GM19240 (cell line): ENCODE measurements around the gene PSMD13.

Experiments used
- DNase-seq: peaks from one replicate; pipeline ENCODE4 v3.0.0; 2011; ENCODE audit warnings: low spot score; ENCODE audit not compliant: insufficient read length

The PSMD13 gene

DNA sequence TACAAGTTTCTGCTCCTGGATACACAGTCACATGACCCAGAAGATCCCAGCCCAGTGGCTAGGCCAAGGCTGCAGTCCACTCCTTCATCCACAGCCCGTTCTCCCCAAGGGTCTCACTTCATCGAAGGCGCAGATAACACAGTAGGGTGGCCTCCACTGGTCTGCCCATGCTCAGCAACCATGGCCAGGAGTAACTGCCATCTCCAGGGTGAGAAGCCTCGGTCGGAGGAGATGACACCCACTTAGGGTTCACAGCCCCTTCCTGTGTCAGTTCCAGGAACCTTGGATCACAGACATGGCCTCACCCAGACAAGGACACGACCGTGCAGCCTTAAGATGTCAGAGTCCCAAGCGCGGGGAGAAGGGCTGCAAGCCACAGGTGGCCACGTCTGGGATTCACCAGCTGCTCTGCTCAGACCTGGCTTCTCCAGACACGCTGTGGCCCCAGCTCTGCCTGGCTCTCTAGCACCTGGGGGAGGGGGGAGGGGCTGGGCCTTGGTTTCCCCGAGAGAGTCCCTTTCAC is 32.1 kb upstream of the PSMD13 start:
- DNase-seq: no peak

GRCh38 chr11:205221-206001 is 31.4 kb upstream of the PSMD13 start:
- no peak for DNase-seq

DNA sequence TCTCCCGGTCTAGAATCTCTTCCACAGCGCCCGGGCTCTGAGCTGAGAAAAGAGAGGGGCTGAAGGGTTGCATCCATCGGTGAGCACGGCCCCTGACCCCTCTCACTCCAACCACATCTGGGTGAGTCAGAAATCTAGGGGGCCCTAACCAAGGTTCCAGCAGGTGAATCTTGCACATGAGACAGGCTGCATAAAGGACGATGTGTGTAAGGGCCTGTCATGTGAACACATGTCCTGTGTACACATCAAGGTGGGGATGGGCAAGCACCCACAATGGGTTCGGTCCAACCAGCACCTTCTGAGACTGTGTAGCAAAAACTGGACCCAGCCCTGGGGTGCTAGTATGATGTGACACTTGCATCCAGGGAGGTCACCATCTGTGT is 30.8 kb upstream of the PSMD13 start:
- DNase-seq: no peak

DNA sequence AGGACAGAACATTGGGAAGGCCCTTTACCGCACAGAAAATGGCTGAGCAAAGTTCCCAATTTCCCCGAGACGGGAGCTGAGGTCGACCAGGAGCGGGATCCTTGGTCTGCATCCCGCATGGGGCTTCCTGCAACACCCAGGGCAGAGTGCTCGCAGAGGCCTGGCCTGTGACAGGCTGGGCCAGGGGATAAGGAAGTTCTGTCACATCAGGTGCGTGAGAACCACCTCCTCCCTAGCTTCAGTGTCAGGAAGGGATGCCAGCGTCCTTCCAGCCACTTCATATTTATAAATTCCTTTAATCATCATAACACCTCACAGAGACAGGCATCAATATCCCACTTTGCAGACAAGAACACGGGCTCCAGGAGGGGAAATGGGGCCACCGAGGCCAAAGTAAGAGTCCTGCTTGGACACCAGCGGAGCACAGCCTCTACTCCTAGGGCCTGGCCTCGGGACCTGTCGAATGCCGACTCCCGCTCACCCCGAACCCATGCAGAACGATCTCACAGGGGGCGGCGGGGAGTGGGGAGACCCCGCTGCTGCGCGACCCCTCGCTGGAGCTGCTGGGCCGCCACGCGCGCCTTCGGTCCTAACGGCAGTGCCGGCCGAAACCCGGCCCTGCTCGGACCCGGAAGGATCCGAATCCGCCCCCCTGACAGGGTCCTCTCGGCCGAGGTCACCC is 30.1 kb upstream of the PSMD13 start:
- DNase-seq: peak; percentile 25

DNA sequence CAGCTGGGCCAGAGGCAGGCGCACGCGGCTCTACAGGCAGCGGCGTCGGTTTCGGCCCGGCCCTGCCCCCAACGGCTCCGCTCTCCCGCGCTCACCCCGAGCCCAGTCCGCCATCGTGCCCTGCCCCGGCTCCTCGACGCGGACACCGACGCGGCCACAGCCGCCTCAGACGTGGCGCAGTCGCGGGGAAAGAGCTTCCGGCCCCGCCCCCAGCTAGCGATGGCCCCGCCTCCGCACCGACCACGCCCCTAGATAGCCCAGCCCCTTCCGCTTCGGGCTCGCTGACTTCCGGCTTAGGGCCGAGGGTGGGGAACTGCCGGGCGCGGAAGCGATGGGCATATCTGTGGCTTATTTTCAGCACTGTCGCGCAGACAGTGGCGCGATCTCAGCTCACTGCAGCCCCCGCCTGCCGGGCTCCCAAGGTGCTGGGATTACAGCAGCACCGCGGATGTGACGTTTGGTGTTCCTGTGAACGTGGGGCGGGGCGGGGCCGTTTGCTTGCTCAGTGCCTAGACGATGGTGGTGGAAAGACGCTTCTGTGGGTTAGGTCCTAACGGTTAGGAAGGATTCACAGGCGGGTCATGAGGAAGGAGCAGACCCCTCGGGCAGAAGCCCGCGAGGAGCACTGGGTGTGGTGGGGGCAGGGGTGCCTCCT is 29.4 kb upstream of the PSMD13 start, which contains the start of the genes BET1L and RIC8A:
Gene BET1L, minus strand, starts transcription at position 192 of the 655 bp plus-strand sequence. Its CDS starts 78 bp downstream, at position 114.
Gene RIC8A, plus strand, starts transcription at position 501 of the 655 bp plus-strand sequence. CDS start 1,147 bp downstream, outside the sequence.
- DNase-seq: peak; percentile 96

- no peak for DNase-seq
These were observed 29.0 kb upstream of the PSMD13 start for GRCh38 chr11:207863-208180.

- DNase-seq: peak; percentile 72
These were observed 28.4 kb upstream of the PSMD13 start for GRCh38 chr11:208181-208916.

DNA sequence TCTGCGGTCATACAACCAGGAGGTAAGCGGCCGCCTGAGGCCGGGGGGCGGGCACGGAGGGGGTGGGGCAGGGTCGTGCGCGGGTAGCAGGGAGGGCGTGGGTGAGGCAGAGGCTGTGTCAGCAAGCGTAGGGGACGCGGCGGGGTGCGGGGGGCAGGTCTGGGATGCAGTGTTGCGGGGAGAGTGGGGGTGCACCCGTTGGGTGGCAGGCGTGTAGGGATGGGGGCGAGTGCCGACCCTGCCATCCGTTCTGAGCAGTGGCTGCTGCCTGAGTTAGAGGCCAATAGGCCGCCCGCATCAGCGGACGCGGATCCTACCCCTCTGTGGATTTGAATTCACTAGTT is 27.9 kb upstream of the PSMD13 start:
- DNase-seq: no peak

DNA sequence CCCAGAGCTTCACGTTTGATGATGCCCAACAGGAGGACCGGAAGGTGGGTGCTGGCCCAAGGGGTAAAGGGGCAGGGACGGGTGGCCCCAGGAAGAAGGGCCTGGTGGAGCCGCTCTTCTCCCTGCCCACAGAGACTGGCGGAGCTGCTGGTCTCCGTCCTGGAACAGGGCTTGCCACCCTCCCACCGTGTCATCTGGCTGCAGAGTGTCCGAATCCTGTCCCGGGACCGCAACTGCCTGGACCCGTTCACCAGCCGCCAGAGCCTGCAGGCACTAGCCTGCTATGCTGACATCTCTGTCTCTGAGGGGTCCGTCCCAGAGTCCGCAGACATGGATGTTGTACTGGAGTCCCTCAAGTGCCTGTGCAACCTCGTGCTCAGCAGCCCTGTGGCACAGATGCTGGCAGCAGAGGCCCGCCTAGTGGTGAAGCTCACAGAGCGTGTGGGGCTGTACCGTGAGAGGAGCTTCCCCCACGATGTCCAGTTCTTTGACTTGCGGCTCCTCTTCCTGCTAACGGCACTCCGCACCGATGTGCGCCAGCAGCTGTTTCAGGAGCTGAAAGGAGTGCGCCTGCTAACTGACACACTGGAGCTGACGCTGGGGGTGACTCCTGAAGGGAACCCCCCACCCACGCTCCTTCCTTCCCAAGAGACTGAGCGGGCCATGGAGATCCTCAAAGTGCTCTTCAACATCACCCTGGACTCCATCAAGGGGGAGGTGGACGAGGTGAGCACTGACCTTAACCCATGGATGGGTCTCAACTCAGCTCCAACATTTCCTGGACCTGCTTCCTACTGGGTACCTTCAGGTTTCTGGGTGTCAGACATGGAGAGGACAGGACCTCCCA is 27.3 kb upstream of the PSMD13 start:
- no peak for DNase-seq

DNA sequence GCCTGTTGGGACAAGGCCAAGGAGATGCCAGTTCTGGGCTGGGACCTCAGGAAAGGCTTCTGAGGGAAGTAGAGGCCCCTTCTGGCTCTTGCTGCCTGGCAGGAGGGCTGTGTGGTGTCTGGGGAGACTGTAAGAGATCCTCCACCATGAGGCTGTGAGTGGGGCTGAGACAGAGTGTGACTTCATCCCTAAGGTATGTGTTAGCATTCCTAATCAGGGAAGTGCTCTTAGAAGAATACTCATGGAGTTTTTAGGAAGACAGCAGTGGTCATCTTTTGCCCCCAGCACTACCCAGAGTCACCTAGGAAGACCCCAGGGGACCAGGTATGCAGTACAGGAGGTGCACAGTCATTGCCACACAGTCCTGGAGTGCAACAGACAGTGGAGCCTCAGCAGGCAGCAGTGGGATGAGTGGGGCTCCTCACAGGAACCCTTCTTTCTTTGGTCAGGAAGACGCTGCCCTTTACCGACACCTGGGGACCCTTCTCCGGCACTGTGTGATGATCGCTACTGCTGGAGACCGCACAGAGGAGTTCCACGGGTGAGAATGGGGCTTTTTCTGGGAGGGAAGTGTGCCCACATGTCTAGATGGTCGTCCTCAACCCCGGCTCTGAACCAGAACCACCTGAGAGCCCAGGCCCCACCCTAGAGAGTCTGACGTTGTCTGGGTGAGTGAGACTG is 26.5 kb upstream of the PSMD13 start:
- no peak for DNase-seq

- DNase-seq: no peak
These were observed 26.0 kb upstream of the PSMD13 start for GRCh38 chr11:210803-211180.

- no peak for DNase-seq
These were observed 25.5 kb upstream of the PSMD13 start for GRCh38 chr11:211295-211694.

- DNase-seq: no peak
These were observed 25.0 kb upstream of the PSMD13 start for GRCh38 chr11:211741-212140.

DNA sequence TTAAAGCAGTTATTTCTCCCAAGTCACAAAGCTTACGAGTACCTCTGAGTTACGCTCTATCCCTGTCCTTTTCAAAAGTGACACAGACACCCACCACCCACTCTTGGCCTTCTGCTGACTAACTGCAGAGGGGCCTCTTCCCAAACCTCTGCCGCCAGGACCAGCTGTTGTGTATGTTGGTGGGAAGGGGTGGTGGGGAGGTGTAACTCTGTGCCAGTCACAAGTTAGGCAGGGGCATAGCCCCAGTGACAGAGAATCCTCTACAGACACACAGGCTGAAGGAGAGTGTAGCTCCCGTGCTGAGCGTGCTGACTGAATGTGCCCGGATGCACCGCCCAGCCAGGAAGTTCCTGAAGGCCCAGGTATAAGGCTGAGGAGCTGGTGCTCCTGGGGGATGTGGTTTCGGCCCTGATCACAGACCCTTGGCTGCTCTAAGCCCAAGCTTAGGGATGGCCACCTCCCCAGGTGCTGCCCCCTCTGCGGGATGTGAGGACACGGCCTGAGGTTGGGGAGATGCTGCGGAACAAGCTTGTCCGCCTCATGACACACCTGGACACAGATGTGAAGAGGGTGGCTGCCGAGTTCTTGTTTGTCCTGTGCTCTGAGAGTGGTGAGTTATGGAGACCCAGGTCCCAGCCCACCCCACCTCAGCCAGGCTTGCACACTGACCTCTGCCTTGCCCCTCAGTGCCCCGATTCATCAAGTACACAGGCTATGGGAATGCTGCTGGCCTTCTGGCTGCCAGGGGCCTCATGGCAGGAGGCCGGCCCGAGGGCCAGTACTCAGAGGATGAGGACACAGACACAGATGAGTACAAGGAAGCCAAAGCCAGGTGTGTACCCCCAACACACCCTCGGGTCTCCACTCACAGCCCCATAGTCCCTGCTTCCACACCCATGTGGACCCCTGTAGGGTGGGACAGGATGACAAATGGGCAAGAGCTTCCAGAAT is 24.4 kb upstream of the PSMD13 start:
- no peak for DNase-seq

DNA sequence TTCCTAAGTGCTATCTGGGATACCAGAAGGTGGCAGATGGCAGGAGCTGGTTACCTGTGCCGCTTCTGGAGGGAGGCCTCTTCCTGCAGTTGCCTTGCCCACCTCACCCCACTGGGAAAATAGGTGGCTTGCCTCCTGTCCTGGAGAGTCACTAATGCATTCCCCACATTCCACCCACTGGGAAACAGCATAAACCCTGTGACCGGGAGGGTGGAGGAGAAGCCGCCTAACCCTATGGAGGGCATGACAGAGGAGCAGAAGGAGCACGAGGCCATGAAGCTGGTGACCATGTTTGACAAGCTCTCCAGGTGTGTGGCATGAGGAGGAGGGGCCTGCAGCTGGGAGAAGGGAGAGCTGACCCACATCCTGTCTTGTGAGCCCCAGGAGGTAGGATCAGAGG is 23.7 kb upstream of the PSMD13 start:
- no peak for DNase-seq

- no peak for DNase-seq
These were observed 22.7 kb upstream of the PSMD13 start for GRCh38 chr11:214083-214482.

GRCh38 chr11:215581-216037 is 21.2 kb upstream of the PSMD13 start:
- no peak for DNase-seq

DNA sequence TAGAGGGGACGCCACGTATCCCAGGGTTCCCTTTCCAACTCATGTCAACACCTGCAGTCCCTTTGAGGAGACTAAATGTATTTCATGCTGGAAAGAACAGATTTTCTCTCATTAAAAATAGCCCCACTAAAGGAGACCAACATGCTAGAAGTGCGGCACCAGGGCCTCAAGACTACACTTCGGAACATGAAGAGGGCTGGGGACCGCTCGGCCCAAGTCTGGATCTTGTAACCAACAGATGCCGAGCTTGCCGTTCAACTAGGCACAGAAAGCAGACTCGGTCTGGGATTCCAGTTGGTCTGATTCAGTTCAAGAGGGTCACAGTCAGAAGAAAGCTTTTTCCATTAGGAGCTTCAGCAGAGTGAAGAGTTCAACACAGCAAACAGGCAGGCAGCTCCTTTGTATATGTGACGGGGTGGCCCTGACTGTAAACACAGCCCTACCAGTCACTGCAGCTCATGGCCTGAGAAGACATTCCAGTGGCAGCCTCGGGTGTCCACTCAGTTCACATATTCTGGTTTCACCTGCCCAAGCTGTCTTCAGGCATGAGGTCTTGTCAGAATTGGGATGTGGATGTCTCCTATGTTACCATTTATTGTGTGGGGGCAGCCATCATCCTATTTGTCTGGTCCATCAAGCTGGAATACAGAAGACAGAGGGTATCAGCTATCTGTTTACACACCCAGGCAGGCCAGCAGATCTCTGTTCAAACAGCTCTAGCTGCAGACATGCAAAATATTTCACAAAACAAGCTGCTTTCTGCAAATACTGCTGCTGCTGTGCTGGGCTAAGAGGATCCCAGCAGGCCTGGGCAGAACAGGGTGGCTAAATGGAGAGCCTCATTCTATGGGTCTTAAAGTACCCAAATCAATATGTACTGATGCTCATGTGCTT is 20.4 kb upstream of the PSMD13 start:
- DNase-seq: no peak
